IMR-90 (cell line): ENCODE measurements around the gene TRMO. TPM values are rescaled to one million over a fixed set of nuclear protein-coding genes. Genes with fewer than 3 reads are reported as not detected.

Source experiments
- ATAC-seq: fragments of 200-7000 bp; cut with Tn5 transposase; 2 replicates; pipeline ENCODE4 v1.9.1; 2020; ENCODE audit warnings: low read depth, mild to moderate bottlenecking, moderate library complexity
- BruUV-seq: library from RNA; stranded (reverse); fragments of 400-500 nt; replicated peaks from 2 replicates; lab custom pipeline; 2021; lab: Mats Ljungman, UMichigan
- CTCF ChIA-PET: fragments of 300-600 bp; formaldehyde crosslinking; extraction: SDS; loops from one replicate; lab custom pipeline; 2021; ENCODE audit warnings: antibody characterized with exemption; lab: Yijun Ruan, JAX
- POLR2A ChIA-PET: fragments of 300-600 bp; sonication (Branson Sonifier 250); formaldehyde crosslinking; loops from one replicate; lab custom pipeline; 2022; ENCODE audit warnings: antibody characterized with exemption; ENCODE audit not compliant: unreplicated experiment; lab: Charles Lee
- DNase-seq: peaks from one replicate; pipeline ENCODE4 v3.0.0; 2013
- H2AFZ ChIP-seq: replicated peaks from 2 replicates; pipeline ENCODE3; 2013; ENCODE audit warnings: low read length, mild to moderate bottlenecking; ENCODE audit not compliant: poor library complexity
- H2AK5ac ChIP-seq: 2 replicates; pipeline ENCODE4 v1.6.1; 2013; ENCODE audit warnings: low read depth, low read length, inconsistent platforms
- H2AK9ac ChIP-seq: replicated peaks from 2 replicates; pipeline ENCODE3; 2013; ENCODE audit warnings: mild to moderate bottlenecking, low read depth, low read length, moderate library complexity; ENCODE audit not compliant: poor library complexity
- H2BK120ac ChIP-seq: 2 replicates; pipeline ENCODE4 v1.6.1; 2013; ENCODE audit warnings: low read depth, low read length, inconsistent platforms
- H2BK15ac ChIP-seq: 3 replicates; pipeline ENCODE4 v1.6.1; 2013; ENCODE audit warnings: low read depth, low read length, inconsistent platforms
- H2BK20ac ChIP-seq: 2 replicates; pipeline ENCODE4 v1.6.1; 2013; ENCODE audit warnings: low read depth, mild to moderate bottlenecking, inconsistent platforms, low read length, moderate library complexity
- H2BK5ac ChIP-seq: 2 replicates; pipeline ENCODE4 v1.6.1; 2013; ENCODE audit warnings: mild to moderate bottlenecking, low read depth, low read length, inconsistent platforms; ENCODE audit not compliant: poor library complexity, severe bottlenecking
- H3K14ac ChIP-seq: replicated peaks from 2 replicates; pipeline ENCODE4 v1.6.1; 2013; ENCODE audit warnings: low read depth, low read length, inconsistent platforms
- H3K18ac ChIP-seq: 2 replicates; pipeline ENCODE4 v1.6.1; 2013; ENCODE audit warnings: low read depth, low read length, control low read depth
- H3K23ac ChIP-seq: 2 replicates; pipeline ENCODE4 v1.6.1; 2013; ENCODE audit warnings: low read depth, low read length, inconsistent platforms
- H3K27ac ChIP-seq: 2 replicates; pipeline ENCODE4 v1.5.1; 2013; ENCODE audit warnings: mild to moderate bottlenecking, control low read depth, low read length; ENCODE audit not compliant: insufficient read depth
- H3K27me3 ChIP-seq: 2 replicates; pipeline ENCODE4 v1.6.1; 2013; ENCODE audit warnings: low read length; ENCODE audit not compliant: control insufficient read depth, insufficient read depth
- H3K36me3 ChIP-seq: 2 replicates; pipeline ENCODE4 v1.6.1; 2013; ENCODE audit warnings: low read length, mixed read lengths; ENCODE audit not compliant: control insufficient read depth, insufficient read depth
- H3K4ac ChIP-seq: 2 replicates; pipeline ENCODE4 v1.6.1; 2013; ENCODE audit warnings: low read depth, low read length, inconsistent platforms
- H3K4me1 ChIP-seq: 2 replicates; pipeline ENCODE4 v1.6.1; 2013; ENCODE audit warnings: low read length, mixed read lengths; ENCODE audit not compliant: control insufficient read depth, insufficient read depth
- H3K4me2 ChIP-seq: 2 replicates; pipeline ENCODE4 v1.6.1; 2013; ENCODE audit warnings: low read depth, mild to moderate bottlenecking, control low read depth, low read length, moderate library complexity
- H3K4me3 ChIP-seq: 2 replicates; pipeline ENCODE4 v1.5.1; 2013; ENCODE audit warnings: low read depth, mild to moderate bottlenecking, control low read depth, low read length, moderate library complexity; ENCODE audit not compliant: insufficient read depth
- H3K56ac ChIP-seq: 2 replicates; pipeline ENCODE4 v1.6.1; 2013; ENCODE audit warnings: low read length, inconsistent platforms; ENCODE audit not compliant: insufficient read depth; ENCODE audit errors: extremely low read depth
- H3K79me1 ChIP-seq, 2 experiments: 2 replicates each; pipeline ENCODE4 v1.6.1; 2013; ENCODE audit warnings: low read length in 2 of 2, inconsistent platforms in 1 of 2, low read depth in 1 of 2
- H3K9ac ChIP-seq: 2 replicates; pipeline ENCODE4 v1.6.1; 2013; ENCODE audit warnings: low read depth, low read length, control low read depth
- H3K9me1 ChIP-seq: 2 replicates; pipeline ENCODE4 v1.6.1; 2013; ENCODE audit warnings: low read length, inconsistent platforms; ENCODE audit not compliant: insufficient read depth
- H3K9me3 ChIP-seq: 2 replicates; pipeline ENCODE4 v1.6.1; 2013; ENCODE audit warnings: low read length; ENCODE audit not compliant: control insufficient read depth, insufficient read depth
- H4K20me1 ChIP-seq: 2 replicates; pipeline ENCODE4 v1.6.1; 2013; ENCODE audit warnings: low read length, inconsistent platforms; ENCODE audit not compliant: insufficient read depth
- H4K5ac ChIP-seq: 2 replicates; pipeline ENCODE4 v1.6.1; 2013; ENCODE audit warnings: mild to moderate bottlenecking, low read depth, low read length, control low read depth
- H4K8ac ChIP-seq, 2 experiments: 2 replicates each; pipeline ENCODE4 v1.6.1; 2013; ENCODE audit warnings: low read depth in 2 of 2, low read length in 2 of 2, control low read depth in 1 of 2, inconsistent platforms in 1 of 2
- H4K91ac ChIP-seq: 2 replicates; pipeline ENCODE4 v1.6.1; 2013; ENCODE audit warnings: low read depth, low read length, inconsistent platforms; ENCODE audit not compliant: insufficient read depth
- BHLHE40 ChIP-seq: fragments of 150-350 bp; IDR thresholded peaks from 2 replicates; pipeline ENCODE4 v1.6.1; 2016; ENCODE audit warnings: mild to moderate bottlenecking, low read depth, low read length
- CEBPB ChIP-seq: IDR thresholded peaks from 2 replicates; pipeline ENCODE4 v1.6.1; 2012; ENCODE audit warnings: low read depth, low read length, improper control_type of control experiment
- CHD1 ChIP-seq: IDR thresholded peaks from 2 replicates; pipeline ENCODE4 v1.6.1; 2012; ENCODE audit warnings: low read depth, low read length, improper control_type of control experiment
- CTCF ChIP-seq: conservative IDR thresholded peaks from 2 replicates; pipeline ENCODE4 v1.5.1; 2012; ENCODE audit warnings: mild to moderate bottlenecking, low read depth, low read length, improper control_type of control experiment
- ELK1 ChIP-seq: fragments of 150-350 bp; IDR thresholded peaks from 2 replicates; pipeline ENCODE4 v1.6.1; 2016; ENCODE audit warnings: low read depth, mild to moderate bottlenecking, low read length, moderate library complexity, borderline replicate concordance
- FOS ChIP-seq: fragments of 150-350 bp; IDR thresholded peaks from 2 replicates; pipeline ENCODE4 v1.6.1; 2016; ENCODE audit warnings: low read depth, low read length
- MAFK ChIP-seq: IDR thresholded peaks from 2 replicates; pipeline ENCODE4 v1.6.1; 2012; ENCODE audit warnings: low read depth, low read length, improper control_type of control experiment
- MXI1 ChIP-seq: IDR thresholded peaks from 2 replicates; pipeline ENCODE4 v1.6.1; 2012; ENCODE audit warnings: low read depth, mild to moderate bottlenecking, low read length, moderate library complexity, borderline replicate concordance
- NFE2L2 ChIP-seq: fragments of 150-350 bp; IDR thresholded peaks from 2 replicates; pipeline ENCODE4 v1.6.1; 2016; ENCODE audit warnings: low read depth, mild to moderate bottlenecking, low read length
- POLR2A ChIP-seq: IDR thresholded peaks from 2 replicates; pipeline ENCODE4 v1.6.1; 2012; ENCODE audit warnings: mild to moderate bottlenecking, low read depth, low read length
- RAD21 ChIP-seq: IDR thresholded peaks from 2 replicates; pipeline ENCODE4 v1.6.1; 2012; ENCODE audit warnings: low read length, improper control_type of control experiment
- RCOR1 ChIP-seq: IDR thresholded peaks from 2 replicates; pipeline ENCODE4 v1.6.1; 2012; ENCODE audit warnings: mild to moderate bottlenecking, low read length, improper control_type of control experiment; ENCODE audit not compliant: insufficient replicate concordance
- RFX5 ChIP-seq: IDR thresholded peaks from 2 replicates; pipeline ENCODE4 v1.8.0; 2012; ENCODE audit warnings: low read depth, mild to moderate bottlenecking, low read length, moderate library complexity
- SMC3 ChIP-seq: fragments of 150-350 bp; IDR thresholded peaks from 2 replicates; pipeline ENCODE4 v1.6.1; 2016; ENCODE audit warnings: low read depth, mild to moderate bottlenecking, antibody characterized with exemption, low read length, moderate library complexity
- USF2 ChIP-seq: fragments of 150-350 bp; IDR thresholded peaks from 2 replicates; pipeline ENCODE4 v1.6.1; 2017; ENCODE audit warnings: mild to moderate bottlenecking, antibody characterized with exemption, low read length, low read depth
- whole genome bisulfite sequencing, 2 experiments: methylation state at CpG; one replicate each; pipeline versions ENCODE4 v1.1.5 to v1.1.7; 2013; ENCODE audit warnings: missing lambda C conversion rate in 2 of 2; ENCODE audit not compliant: insufficient read length in 1 of 2; ENCODE audit errors: extremely low coverage in 2 of 2; 5-methylcytosine and 5-hydroxymethylcytosine counted together
- dilution Hi-C: fragments of 300-500 bp; cut with HindIII; formaldehyde crosslinking; loops from one replicate; pipeline ENCODE4 v1.14.3; 2018; ENCODE audit warnings: low sequenced_read_pairs; ENCODE audit not compliant: unreplicated experiment
- in situ Hi-C: fragments of 300-500 bp; cut with MboI; formaldehyde crosslinking; loops from 3 replicates; pipeline ENCODE4 v1.14.3; 2019; ENCODE audit warnings: low sequenced_read_pairs, inconsistent platforms, mixed read lengths
- intact Hi-C: fragments of 100-400 bp; cut with micrococcal nuclease; formaldehyde crosslinking; loops from 2 replicates; pipeline ENCODE4 v1.10.0; 2022
- polyA plus RNA-seq, 3 experiments: library from polyadenylated mRNA; depleted of rRNA; stranded (reverse); fragments of >200 nt; gene quantifications; 2 replicates each; pipeline ENCODE4 v1.2.3, GENCODE V29; 2012; ENCODE audit warnings: low replicate concordance in 1 of 3
- total RNA-seq: library from RNA; depleted of rRNA; stranded (reverse); fragments of >200 nt; gene quantifications from 2 replicates; pipeline ENCODE4 v1.2.3, GENCODE V29; 2012

Gene TRMO
- total and polyA plus RNA-seq, 2 of the 4 experiments (the other 2 are of a cell fraction) = 10.2 to 19.9 TPM

GRCh38 chr9:97911970-97912369 lies 10.3 kb downstream of the TRMO start:
- Histone ChIP-seq H3K9me1 (peaks cover 3% of the 10 kb centered on the region; the same call in 1 of the 2 replicates), H3K18ac (no peak overlapping the region), H3K56ac (no peak overlapping the region), H3K9me3 (no peaks in the 10 kb centered on the region), H2BK15ac (no peak overlapping the region), H3K23ac (no peak overlapping the region), H2AK9ac (no peak overlapping the region), H3K27ac (no peak overlapping the region), H4K20me1 (no peaks in the 10 kb centered on the region), H3K4me3 (no peak overlapping the region), H3K79me1 (peaks cover 4 to 5% of the 10 kb centered on the region in 2 experiments; a peak in 2 of 4 replicates), H4K8ac (no peak overlapping the region), H3K4me2 (no peak overlapping the region), H2AFZ (no peak overlapping the region), H4K5ac (no peak overlapping the region), H2BK5ac (no peak overlapping the region), H4K91ac (no peak overlapping the region), H2BK20ac (no peak overlapping the region), H3K4ac (no peak overlapping the region), H3K27me3 (no peaks in the 10 kb centered on the region), H3K9ac (no peak overlapping the region), H2BK120ac (no peak overlapping the region), H3K14ac (no peak overlapping the region), H3K4me1 (no peaks in the 10 kb centered on the region), H2AK5ac (no peak overlapping the region), H3K36me3 (peaks cover 23% of the 10 kb centered on the region)
- no peak for DNase-seq
- in situ Hi-C loops (no loop called here), dilution Hi-C loops (no loop called here), intact Hi-C loops (no loop called here)
- BruUV-seq = no TSS peak
- no CpG with 5 or more reads among the region's 1 CpG for WGBS, 2 experiments
- CTCF ChIA-PET = interaction anchor here (0.6 to 0.8 kb wide), 2 partner anchors 10 to 11 kb away, joined by 3 read pairs; partner anchors contain the start of gene TRMO
- ATAC-seq = no peak
- POLR2A ChIA-PET = no interaction called here
- TF ChIP-seq MAFK (no peak), MXI1 (no peak), CEBPB (no peak), RCOR1 (no peak), BHLHE40 (no peak), USF2 (no peak), CTCF (no peak), ELK1 (no peak), RAD21 (no peak), CHD1 (no peak), RFX5 (no peak), SMC3 (no peak), POLR2A (no peak), NFE2L2 (no peak), FOS (no peak)
